ENCODE measurements around the gene RAB6A. TPM values are rescaled to one million over a fixed set of nuclear protein-coding genes. Genes with fewer than 3 reads are reported as not detected.

RAB6A gene
- total RNA-seq, 1 experiment from 2014 or later = 92.3 TPM

DNA sequence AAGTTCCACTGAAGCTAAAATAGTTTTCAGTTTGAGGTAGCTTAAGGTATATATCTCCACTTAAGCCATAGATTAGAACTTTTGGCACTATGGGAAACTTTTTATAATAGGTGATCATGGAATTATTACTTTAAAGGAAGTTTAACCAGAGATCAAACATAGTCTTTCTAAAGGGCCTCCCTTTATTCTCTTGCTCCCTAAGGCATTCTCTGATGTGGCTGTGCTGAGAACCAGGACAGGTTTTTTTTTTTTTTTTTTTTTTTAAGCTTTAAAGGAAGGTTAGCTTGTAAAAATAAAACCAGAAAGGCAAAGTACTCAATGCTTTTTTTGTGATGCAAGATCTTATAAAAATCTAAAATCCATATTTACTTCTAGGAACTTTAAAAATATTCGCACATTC, 23.9 kb upstream of the RAB6A start:
- Mint-ChIP-seq H3K9me3 (ENCODE audit: low read depth, unreplicated experiment) (peaks cover 2% of the 10 kb centered on the region), H3K4me3 (ENCODE audit: low read depth, unreplicated experiment) (no peak overlapping the region), H3K4me1 (ENCODE audit: low read depth, unreplicated experiment) (peaks cover 31% of the 10 kb centered on the region), H3K36me3 (ENCODE audit: insufficient read depth, unreplicated experiment) (peaks cover 28% of the 10 kb centered on the region), H3K27ac (ENCODE audit: unreplicated experiment) (peak overlapping the region; percentile 66), H3K27me3 (ENCODE audit: unreplicated experiment) (no peaks in the 10 kb centered on the region)
- CTCF ChIA-PET = interaction anchor here (0.6 to 0.7 kb wide), 4 partner anchors 19 to 965 kb away, joined by 3 to 9 read pairs (median 4); partner anchors contain the start of gene RAB6A
- TF ChIP-seq, protein P1, sequence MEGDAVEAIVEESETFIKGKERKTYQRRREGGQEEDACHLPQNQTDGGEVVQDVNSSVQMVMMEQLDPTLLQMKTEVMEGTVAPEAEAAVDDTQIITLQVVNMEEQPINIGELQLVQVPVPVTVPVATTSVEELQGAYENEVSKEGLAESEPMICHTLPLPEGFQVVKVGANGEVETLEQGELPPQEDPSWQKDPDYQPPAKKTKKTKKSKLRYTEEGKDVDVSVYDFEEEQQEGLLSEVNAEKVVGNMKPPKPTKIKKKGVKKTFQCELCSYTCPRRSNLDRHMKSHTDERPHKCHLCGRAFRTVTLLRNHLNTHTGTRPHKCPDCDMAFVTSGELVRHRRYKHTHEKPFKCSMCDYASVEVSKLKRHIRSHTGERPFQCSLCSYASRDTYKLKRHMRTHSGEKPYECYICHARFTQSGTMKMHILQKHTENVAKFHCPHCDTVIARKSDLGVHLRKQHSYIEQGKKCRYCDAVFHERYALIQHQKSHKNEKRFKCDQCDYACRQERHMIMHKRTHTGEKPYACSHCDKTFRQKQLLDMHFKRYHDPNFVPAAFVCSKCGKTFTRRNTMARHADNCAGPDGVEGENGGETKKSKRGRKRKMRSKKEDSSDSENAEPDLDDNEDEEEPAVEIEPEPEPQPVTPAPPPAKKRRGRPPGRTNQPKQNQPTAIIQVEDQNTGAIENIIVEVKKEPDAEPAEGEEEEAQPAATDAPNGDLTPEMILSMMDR (IDR thresholded peaks at IDR 0.05; ENCODE audit: unreplicated experiment) = no peak
- intact Hi-C loops (cut with micrococcal nuclease; ENCODE audit: unreplicated experiment) = no loop called here
- no peak for DNase-seq
- BruUV-seq (replicated peaks) = no TSS peak

DNA sequence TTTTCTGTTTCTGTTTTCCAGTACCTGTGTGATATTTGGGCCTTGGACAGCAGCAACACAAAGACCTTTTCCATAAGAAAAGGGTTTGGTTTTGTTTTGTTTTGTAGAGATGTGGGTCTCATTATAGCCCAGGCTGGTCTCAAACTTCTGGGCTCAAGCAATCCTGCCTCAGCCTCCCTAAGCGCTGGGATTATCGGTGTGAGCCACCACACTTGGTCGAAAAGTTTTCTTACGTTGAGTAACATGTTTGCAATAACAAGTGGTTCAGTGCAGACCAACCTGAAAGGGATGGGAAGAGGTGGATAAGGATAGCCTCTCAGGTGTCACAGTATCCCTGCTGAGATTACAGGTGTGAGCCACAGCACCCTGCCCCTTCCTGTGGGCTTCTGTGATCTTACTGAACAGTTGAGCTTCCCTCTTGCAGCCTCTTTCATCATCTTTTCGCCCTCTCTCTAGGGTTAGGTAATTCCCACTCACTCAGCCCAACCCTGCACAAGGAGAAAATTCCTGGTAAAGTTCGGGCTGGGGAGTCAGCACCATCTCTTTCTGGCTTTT, 23.3 kb upstream of the RAB6A start:
- no peaks in the 10 kb centered on the region for H3K27me3 Mint-ChIP-seq (ENCODE audit: unreplicated experiment)
- CTCF ChIA-PET = interaction anchor here (0.6 kb wide), 1 partner anchor 23 kb away, joined by 3 read pairs; the partner anchor contains the start of gene RAB6A
- DNase-seq = peak; percentile 43
- intact Hi-C loops (cut with micrococcal nuclease; ENCODE audit: unreplicated experiment) = no loop called here
- H3K36me3 Mint-ChIP-seq (ENCODE audit: insufficient read depth, unreplicated experiment) = peaks cover 33% of the 10 kb centered on the region
- H3K27ac Mint-ChIP-seq (ENCODE audit: unreplicated experiment) = peak overlapping the region; percentile 66
- H3K4me1 Mint-ChIP-seq (ENCODE audit: low read depth, unreplicated experiment) = peaks cover 30% of the 10 kb centered on the region
- H3K9me3 Mint-ChIP-seq (ENCODE audit: low read depth, unreplicated experiment) = peaks cover 2% of the 10 kb centered on the region
- TF ChIP-seq, protein P1 (IDR thresholded peaks at IDR 0.05; ENCODE audit: unreplicated experiment) = no peak
- no TSS peak for BruUV-seq (replicated peaks)
- H3K4me3 Mint-ChIP-seq (ENCODE audit: low read depth, unreplicated experiment) = no peak overlapping the region

DNA sequence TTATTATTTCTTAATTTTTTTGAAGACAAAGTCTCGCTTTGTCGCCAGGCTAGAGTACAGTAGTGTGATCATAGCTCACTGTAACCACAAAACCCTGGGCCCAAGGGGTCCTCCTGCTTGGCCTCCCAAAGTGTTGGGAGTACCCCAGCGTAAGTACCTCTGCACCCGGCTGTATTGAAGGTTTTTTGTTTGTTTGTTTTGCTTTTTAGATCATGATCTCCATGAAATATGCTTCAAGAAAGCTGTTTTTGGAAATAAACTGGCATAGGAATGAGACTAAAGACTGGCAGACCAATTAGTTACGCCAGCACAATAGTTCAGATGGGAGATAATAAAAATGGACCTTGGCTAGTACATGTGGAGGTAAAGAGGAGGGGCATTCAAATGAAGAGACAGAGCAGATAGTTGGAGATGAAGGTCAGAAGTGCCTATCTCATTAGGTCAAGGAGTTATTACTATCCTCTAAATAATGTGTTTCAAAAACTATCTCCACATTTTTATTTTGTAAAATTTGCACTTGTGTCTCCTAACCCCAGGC, 22.7 kb upstream of the RAB6A start:
- TF ChIP-seq, protein P1 (IDR thresholded peaks at IDR 0.05; ENCODE audit: unreplicated experiment) = no peak
- no peak for DNase-seq
- intact Hi-C loops (cut with micrococcal nuclease; ENCODE audit: unreplicated experiment) = no loop called here
- Mint-ChIP-seq H3K4me1 (ENCODE audit: low read depth, unreplicated experiment) (peaks cover 33% of the 10 kb centered on the region), H3K27me3 (ENCODE audit: unreplicated experiment) (no peaks in the 10 kb centered on the region), H3K27ac (ENCODE audit: unreplicated experiment) (peak overlapping the region; percentile 66), H3K36me3 (ENCODE audit: insufficient read depth, unreplicated experiment) (peaks cover 33% of the 10 kb centered on the region), H3K4me3 (ENCODE audit: low read depth, unreplicated experiment) (no peak overlapping the region), H3K9me3 (ENCODE audit: low read depth, unreplicated experiment) (peaks cover 2% of the 10 kb centered on the region)
- CTCF ChIA-PET = no interaction called here
- no TSS peak for BruUV-seq (replicated peaks)

DNA sequence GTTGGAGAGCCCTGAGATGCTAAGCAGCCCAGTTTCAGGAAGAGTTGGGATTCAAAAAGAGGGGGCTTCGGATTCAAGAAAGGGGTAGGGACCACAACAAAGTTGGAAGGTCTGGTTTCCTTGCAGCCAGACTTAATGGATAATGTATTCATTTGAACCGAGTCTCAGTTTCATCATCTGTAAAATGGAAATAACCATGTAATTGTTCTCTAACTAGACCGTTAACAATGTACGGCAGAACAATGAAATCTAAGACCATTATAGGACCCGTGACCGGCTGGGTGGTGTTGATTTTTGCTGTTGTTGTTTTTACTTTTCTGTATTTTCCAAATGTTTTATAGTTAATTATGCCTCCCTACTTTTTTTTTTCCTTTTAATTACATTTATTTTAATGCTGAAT, 20.4 kb upstream of the RAB6A start:
- Mint-ChIP-seq H3K27me3 (ENCODE audit: unreplicated experiment) (no peaks in the 10 kb centered on the region), H3K9me3 (ENCODE audit: low read depth, unreplicated experiment) (peaks cover 2% of the 10 kb centered on the region), H3K4me1 (ENCODE audit: low read depth, unreplicated experiment) (peaks cover 33% of the 10 kb centered on the region), H3K4me3 (ENCODE audit: low read depth, unreplicated experiment) (no peak overlapping the region), H3K36me3 (ENCODE audit: insufficient read depth, unreplicated experiment) (peaks cover 16% of the 10 kb centered on the region), H3K27ac (ENCODE audit: unreplicated experiment) (peak overlapping the region; percentile 80)
- CTCF ChIA-PET = no interaction called here
- TF ChIP-seq, protein P1 (IDR thresholded peaks at IDR 0.05; ENCODE audit: unreplicated experiment) = no peak
- intact Hi-C loops (cut with micrococcal nuclease; ENCODE audit: unreplicated experiment) = no loop called here
- DNase-seq = no peak
- BruUV-seq (replicated peaks) = no TSS peak

Data from Calu3 (cell line).